ENCODE measurements around the gene SETBP1. TPM values are rescaled to one million over a fixed set of nuclear protein-coding genes. Genes with fewer than 3 reads are reported as not detected.

Gene SETBP1
- polyA plus RNA-seq, 1 experiment: 0.71 TPM

DNA sequence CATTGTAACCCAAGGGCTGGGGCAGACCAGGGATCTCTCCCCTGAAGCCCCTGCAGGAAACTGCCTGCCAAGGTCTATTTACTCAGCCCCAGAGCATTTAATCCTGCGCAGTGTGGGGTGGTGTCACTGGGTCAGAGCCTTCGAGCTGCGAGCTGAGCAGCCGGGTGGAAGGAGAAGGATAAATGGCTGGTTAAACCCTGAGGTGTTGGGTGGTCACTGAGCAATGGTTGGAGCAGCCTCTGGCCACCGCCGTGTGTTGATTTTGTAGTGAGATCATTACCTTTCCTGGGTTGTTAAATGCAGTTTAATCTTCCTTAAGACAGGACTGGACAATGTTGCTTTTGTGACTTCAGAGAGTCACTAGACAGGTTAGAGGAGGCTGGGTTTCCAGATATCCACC, 98.1 kb downstream of the SETBP1 start:
- Histone ChIP-seq H3K27me3 (ENCODE audit: control insufficient read depth, insufficient read depth, low read length) (peaks cover 3% of the 10 kb centered on the region), H3K9me3 (ENCODE audit: control insufficient read depth, insufficient read depth, low read length) (no peaks in the 10 kb centered on the region), H3K27ac (ENCODE audit: low read depth, low read length) (no peak overlapping the region), H3K4me3 (ENCODE audit: low read depth, low read length) (no peak overlapping the region)
- POLR2A ChIA-PET: no interaction called here
- CTCF ChIA-PET: no interaction called here
- no peak for DNase-seq (ENCODE audit: low read depth, low spot score)
- TF ChIP-seq CTCF (IDR thresholded peaks at IDR 0.05; ENCODE audit: low read depth, low read length): no peak

DNA sequence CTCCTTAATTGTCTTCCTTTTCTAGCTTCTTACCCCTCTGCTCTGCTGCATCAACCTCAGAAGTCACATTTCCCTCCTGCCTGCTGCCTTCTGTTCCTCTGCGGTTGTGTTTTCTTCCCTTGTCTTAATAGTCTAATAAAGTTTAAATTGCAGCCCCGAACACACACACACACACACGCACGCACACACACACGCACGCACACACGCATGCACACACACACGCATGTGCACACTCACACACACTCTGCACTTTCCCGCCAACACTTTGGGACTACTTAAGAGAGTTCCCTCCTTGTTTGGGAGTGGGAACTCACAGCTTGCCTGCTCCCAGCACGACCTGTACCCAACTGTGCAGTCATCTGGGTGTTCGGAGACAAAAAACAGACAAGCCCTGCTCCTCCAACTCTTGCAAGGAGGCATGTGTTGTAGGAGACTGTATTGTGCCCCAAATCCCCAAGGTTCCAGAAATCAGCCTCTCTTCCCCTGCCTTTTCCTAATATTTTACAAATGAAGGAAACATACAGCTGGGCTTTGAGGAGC, 99.1 kb downstream of the SETBP1 start:
- H3K27me3 ChIP-seq (ENCODE audit: control insufficient read depth, insufficient read depth, low read length): peaks cover 3% of the 10 kb centered on the region
- ChIA-PET CTCF (no interaction called here), POLR2A (no interaction called here)
- no peak for DNase-seq (ENCODE audit: low read depth, low spot score)
- TF ChIP-seq CTCF (IDR thresholded peaks at IDR 0.05; ENCODE audit: low read depth, low read length): no peak
- no peaks in the 10 kb centered on the region for H3K9me3 ChIP-seq (ENCODE audit: control insufficient read depth, insufficient read depth, low read length)
- no peak overlapping the region for H3K27ac ChIP-seq (ENCODE audit: low read depth, low read length)
- no peak overlapping the region for H3K4me3 ChIP-seq (ENCODE audit: low read depth, low read length)

DNA sequence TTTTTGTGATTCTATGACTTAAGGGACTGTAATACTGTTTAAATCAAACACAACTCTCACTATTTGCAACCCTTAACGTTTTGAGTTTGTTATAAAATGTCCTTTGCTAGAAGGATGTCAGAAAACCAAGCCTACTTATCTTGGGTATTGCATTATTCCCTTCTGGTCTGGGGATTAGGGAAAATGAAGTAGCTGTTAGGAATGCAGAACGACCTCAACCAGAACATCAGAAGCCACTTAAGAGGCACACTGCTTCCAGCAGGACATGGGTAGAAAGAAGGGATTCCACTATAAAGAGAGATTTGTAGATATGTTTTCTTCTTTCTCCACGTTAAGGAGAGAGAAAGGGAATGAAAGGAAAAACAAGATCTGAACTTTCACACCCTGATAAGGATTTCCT, 101.2 kb downstream of the SETBP1 start:
- DNase-seq (ENCODE audit: low read depth, low spot score): no peak
- Histone ChIP-seq H3K27me3 (ENCODE audit: control insufficient read depth, insufficient read depth, low read length) (peaks cover 3% of the 10 kb centered on the region), H3K9me3 (ENCODE audit: control insufficient read depth, insufficient read depth, low read length) (no peaks in the 10 kb centered on the region), H3K4me3 (ENCODE audit: low read depth, low read length) (no peak overlapping the region), H3K27ac (ENCODE audit: low read depth, low read length) (no peak overlapping the region)
- TF ChIP-seq CTCF (IDR thresholded peaks at IDR 0.05; ENCODE audit: low read depth, low read length): no peak
- ChIA-PET CTCF (no interaction called here), POLR2A (no interaction called here)

- Histone ChIP-seq H3K4me3 (ENCODE audit: low read depth, low read length) (no peak overlapping the region), H3K27me3 (ENCODE audit: control insufficient read depth, insufficient read depth, low read length) (peaks cover 3% of the 10 kb centered on the region), H3K9me3 (ENCODE audit: control insufficient read depth, insufficient read depth, low read length) (no peaks in the 10 kb centered on the region), H3K27ac (ENCODE audit: low read depth, low read length) (no peak overlapping the region)
- CTCF ChIA-PET: no interaction called here
- no peak for TF ChIP-seq CTCF (IDR thresholded peaks at IDR 0.05; ENCODE audit: low read depth, low read length)
- POLR2A ChIA-PET: no interaction called here
- DNase-seq (ENCODE audit: low read depth, low spot score): no peak
These were observed 101.9 kb downstream of the SETBP1 start for GRCh38 chr18:44782617-44783016.

DNA sequence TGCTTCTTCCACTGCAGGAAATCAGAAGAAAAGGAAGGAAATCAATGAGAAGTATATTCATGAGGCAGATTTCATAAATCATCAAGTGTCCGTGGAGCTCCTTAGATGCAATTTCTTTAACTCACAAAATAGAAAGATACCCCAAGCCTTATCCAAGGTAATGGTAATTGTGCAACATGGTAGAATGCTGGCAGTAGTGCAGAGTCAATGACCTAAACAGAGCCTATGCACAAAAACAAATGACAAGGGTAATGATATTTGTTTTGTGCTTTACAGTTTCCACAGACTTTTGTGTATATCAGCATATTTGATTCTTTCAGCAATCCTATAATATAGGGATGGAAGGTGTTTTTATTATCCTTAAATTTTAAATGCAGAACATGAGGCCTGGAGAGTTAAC, 102.7 kb downstream of the SETBP1 start:
- CTCF ChIA-PET: no interaction called here
- Histone ChIP-seq H3K4me3 (ENCODE audit: low read depth, low read length) (no peak overlapping the region), H3K9me3 (ENCODE audit: control insufficient read depth, insufficient read depth, low read length) (no peaks in the 10 kb centered on the region), H3K27me3 (ENCODE audit: control insufficient read depth, insufficient read depth, low read length) (peaks cover 3% of the 10 kb centered on the region), H3K27ac (ENCODE audit: low read depth, low read length) (no peak overlapping the region)
- TF ChIP-seq CTCF (IDR thresholded peaks at IDR 0.05; ENCODE audit: low read depth, low read length): no peak
- no peak for DNase-seq (ENCODE audit: low read depth, low spot score)
- POLR2A ChIA-PET: no interaction called here

Measured in AG04450 (cell line).